CD4-positive, alpha-beta T cell treated with Interleukin-2 at 100 ng/mL for 4 hours (primary cell): Measurements from ENCODE around the gene COX5B.
A peak's percentile ranks its signal among the peaks of the same experiment; 100 is the strongest.
"Not testable (repeated sequence)": the region's sequence is repeated elsewhere in the genome, so short reads cannot be mapped to it uniquely, and the experiment has no call there.

ENCODE experiments used
- DNase-seq: peaks from one replicate; pipeline ENCODE4 v3.0.0-alpha.2; 2020; ENCODE audit warnings: low spot score

COX5B gene

DNA sequence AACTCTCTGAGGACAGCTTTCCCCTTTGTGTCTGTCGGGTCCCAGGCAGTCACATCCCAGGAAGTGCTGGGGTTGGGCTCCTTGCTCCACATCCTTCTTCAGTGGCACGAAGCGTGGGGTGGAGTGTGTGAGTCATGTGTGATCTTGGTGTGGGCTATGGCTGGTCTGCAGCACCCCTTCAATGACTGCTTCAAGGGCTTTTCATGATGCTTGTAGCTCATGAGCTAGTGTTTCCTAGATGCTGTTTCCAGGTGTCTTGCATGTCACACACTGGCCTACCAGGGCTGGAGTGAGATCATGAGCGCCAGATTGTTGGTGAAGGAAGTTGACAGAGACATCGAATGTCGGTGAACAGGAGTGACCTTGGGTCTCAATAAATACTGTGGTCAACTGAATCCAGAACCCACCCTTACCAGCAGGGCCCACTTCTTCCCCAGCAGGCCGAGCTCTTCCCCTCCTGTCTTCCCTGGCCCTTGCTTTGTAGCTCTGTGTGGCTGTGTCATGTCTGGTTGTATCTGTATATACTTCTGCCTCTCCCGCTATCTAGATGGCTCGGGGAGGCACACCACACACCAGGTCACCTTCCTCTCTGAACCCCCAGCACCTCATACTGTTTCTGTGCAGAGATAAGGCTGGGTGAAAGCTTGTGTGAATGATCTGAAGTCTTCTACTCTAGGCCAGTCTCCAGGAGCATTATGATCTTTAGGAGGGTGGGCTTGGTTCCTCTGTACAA is 27.5 kb downstream of the COX5B start:
- no peak for DNase-seq

DNA sequence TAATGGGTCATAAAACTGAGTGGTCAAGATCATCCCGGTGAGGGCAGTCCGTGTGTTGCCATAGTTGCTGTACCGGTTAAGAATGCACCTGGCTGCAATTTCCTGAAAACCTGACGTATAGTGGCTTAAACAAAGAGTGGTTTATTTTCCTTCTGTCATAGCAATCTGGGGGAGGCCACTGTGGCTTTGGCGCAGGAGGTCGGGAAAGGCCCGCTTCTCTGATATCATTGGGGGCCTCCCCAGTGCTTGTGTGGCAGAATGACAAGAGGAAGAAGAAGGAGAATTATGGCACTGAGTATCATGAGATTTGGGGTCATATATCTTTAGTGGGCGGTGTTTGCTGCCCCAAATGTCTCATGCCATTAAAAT is 28.0 kb downstream of the COX5B start:
- DNase-seq: no peak

DNA sequence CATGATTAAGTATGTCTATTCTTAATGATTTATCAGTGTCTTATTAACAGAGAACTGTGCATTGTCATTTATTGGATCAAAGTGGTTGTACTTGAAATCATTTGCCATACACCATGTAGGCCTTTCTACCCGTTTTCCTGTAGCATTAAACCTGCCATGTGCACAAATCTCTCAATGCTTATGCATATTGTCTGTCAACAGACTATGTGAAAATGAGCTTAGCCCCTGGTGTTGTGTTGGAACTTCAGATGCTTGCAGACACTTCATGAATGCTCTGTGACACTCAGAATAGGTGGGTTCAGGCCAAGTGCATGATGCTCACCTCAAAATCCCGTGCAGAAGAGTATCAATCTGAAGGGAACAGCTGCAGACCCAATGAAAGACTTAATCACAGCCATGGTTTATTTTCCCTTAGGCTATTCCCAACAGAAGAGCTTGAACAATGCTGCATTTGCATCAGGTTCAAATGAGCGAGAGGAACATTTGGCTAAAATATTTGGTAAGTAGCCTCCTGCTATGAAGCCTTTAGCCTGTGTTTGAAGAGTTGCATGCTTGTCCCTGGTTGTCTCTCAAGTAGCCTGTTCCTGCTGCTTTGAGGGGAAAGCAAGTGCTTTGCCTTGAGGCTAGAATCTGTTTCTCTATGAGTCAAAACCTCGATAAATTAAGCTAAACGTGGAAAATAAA is 29.7 kb downstream of the COX5B start:
- no peak for DNase-seq

DNA sequence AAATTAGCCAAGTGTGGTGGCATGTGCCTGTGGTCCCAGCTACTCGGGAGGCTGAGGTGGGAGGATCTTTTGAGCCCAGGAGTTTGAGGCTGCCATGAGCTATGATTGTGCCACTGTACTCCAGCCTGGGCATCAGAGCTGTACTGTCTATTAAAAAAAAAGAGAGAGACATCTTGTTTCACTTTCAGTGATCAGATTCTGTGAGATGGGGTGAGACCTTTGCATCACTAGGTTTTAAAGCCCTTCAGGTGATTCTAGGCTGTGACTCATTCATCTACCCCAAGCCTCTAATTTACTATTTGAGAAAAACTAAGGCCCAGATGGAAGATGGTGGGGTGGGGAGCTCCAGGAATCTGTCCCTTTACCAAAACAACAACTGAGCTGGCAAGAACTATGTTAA is 30.8 kb downstream of the COX5B start:
- no peak for DNase-seq

DNA sequence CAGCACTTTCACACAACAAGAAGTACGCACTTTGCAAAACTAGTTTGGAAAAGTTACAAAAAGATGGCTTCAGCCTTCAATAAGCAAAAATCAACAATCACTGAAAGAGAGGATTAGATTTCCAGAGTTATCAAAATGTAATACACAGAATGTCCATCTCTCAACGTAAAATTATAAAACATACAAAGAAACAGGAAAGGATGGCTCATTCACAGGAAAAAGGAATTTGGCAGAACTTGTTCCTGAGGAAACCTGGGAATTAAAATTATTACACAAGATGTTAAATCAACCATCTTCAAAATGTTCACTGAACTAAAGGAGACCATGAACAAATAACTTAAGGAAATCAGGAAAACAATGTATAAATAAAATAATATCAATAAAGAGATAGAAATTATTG is 31.6 kb downstream of the COX5B start:
- DNase-seq: no peak

DNA sequence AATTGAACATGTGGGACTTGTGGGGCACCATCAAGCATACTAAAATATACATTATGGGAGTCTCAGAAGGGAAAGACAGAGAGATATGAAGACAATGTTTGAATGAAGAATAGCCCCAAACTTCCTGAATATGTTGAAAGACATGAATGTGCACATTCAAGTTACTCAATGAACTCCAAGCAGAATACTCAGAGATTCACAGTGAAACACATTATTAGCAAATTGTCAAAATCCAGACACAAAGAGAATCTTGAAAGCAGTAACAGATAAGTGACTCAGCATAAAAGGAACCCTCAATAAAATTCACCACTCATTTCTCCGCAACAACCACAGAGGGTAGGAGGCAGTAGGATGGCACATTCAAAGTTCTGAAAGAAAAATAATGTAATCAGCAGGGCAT is 32.4 kb downstream of the COX5B start:
- DNase-seq: no peak

DNA sequence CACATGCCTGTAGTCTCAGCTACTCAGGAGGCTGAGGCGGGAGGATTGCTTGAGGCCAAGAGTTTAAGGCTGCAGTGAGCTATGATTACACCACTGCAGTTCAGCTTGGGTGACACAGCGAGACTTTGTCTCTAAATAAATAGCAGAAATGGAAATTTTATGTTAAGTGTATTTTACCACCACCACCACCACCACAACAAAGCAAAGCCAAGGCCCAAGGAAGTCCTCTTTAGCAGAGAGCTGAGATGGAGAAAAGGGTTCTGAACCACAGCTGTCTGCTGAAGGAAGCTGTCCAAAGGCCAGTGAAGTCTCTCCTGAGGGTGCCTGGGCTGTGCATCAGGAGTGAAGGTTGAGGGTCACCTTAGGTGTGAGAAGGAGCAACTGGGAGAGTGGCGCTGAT is 41.4 kb downstream of the COX5B start:
- DNase-seq: not testable (repeated sequence)

DNA sequence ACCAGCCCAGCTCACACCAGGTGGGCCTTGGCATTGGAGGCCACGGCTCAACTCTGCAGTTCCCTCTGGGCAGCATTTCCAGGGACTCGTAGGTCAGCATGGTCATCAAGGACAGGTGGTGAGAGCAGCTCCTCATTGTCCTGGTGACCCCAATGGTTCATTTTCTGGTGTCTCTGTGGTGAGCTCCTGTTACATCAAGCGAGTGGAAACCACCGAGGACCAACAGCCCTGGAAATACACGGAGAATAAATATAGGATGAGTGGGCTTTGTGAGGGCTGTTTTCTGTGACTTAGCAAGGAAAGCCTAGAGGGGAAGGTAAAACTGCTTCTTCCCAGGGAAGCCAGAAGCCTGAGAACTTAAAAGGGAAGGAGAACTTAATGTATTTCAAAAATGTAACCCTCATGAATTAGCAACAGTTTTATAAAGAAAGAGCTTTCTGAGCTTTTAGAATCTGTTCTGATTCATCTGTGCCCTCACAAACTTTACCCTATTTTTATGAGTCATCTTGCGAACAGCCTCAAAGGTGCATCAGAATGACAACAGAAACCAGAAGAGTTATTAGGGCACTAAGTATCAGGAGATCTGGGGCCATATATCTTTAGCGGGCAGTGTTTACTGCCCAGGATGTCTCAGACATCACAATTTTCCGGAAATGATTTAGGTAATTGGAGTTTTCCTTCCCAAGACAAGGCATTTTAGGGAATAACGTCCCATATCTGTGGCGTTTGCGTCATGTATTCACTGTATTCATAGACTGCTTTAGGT is 42.4 kb downstream of the COX5B start:
- no peak for DNase-seq

DNA sequence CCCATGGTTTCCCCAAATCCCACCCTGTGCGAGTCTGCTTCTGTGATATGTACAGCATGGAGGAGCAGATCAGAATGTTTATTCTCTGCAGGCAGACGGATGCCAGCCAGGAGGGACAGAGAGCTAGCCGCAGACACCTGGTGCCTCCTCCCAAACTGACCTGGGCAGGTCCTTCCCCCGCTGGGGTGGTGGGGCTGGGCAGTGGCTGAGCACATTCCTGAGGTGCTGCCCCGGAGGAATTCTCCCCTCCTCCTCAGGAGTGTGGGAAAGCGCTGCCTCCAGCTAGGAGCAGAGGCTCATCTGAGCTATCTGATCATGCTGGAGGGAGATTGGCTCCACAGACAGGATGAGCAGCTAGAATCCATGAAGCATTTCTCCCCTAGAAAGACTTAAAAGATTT is 45.3 kb downstream of the COX5B start:
- no peak for DNase-seq

DNA sequence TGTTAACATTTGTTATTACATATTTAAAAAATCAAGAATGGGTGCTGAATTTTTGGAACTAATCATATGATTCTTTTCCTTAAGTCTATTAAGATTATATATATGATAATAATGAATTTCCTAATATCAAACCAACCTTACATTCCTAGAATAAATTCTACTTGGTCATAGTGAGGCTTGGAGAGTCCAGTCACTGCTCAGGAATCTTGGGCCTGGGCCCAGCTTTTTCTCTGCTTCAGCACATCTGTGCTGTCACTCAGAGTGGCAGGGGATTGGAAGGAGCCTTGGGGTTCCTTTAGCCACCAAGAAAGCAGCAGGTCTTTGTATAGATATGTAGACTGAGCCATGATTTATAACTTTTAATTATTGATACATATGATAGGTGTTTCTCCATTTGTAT is 47.6 kb downstream of the COX5B start:
- no peak for DNase-seq

DNA sequence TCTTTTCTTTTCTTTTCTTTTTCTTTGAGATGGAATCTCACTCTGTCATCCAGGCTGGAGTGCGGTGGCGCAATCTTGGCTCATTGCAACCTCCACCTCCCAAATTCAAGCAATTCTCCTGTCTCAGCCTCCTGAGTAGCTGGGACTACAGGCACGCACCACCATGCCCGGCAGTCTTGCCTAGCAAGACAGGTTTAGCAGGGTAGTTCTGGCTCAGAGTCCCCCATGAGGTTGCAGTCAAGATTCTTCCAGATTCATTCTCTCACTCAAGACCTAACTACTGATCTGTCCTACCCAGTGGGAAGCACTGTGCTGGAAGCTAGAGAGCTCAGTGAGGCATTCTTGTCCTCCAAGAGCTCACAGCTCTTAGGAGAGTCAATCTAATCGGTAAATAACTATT is 49.9 kb downstream of the COX5B start:
- no peak for DNase-seq

DNA sequence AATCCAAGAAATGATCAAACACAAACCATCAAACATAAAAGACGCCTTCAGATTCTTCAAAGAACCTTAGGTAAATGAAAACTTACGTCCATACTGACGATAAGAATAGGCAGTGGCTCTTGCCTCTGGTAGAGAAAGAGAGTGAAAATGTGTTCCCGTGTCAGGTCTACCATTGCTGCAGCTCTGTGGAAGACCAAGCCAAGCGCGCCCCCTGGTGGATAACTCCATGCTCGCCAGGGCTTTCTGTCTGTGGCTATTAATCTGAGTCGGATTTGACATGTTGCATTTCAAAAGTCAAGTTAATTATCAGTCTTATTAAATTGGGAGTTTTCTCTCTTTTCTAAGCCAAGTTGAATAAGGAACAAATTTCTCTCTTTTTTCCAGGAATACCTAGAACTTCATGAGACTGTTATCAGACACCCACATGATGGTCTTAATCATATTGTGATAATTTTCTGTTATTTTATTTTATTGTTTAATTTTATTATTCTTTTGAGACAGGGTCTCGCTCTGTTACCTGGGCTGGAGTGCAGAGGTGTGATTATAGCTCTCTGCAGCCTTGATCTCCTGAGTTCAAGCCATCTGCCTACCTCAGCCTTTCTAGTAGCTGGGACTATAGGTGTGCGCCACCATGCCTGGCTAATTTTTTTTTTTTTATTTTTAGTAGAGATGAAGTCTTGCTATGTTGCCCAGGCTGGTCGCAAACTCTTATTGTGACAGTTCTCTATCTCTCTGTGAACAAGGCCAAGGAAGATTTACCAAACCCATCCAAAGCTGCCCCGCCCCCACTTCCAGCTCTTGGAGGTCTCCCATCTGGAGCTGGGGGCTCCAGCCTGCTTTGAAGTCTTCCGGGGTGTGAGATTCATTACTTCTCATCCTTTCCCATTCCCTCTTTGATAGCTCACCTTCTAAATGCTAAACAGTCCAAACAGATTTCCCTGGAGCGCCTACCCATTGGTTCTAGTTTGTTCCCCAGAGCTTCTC is 51.7 kb downstream of the COX5B start:
- peak; percentile 93 for DNase-seq
